Motor neuron (in vitro differentiated cells): Measurements from ENCODE around the gene HDAC2. TPM values are rescaled to one million over a fixed set of nuclear protein-coding genes. Genes with fewer than 3 reads are reported as not detected.
"Not testable (repeated sequence)": the region's sequence is repeated elsewhere in the genome, so short reads cannot be mapped to it uniquely, and the experiment has no call there.

ENCODE experiments used
- ATAC-seq, 8 experiments: fragments of 200-7000 bp; cut with Tn5 transposase; replicated peaks in 6 of 8; 2 replicates each; pipeline ENCODE4 v1.8.0; 2021; ENCODE audit warnings: mild to moderate bottlenecking in 8 of 8, moderate library complexity in 8 of 8
- H3K27ac ChIP-seq, 2 donors: fragments of 250-450 bp; sonication (Bioruptor Pico); 2 replicates each; pipeline ENCODE4 v1.9.0; 2021; ENCODE audit warnings: antibody characterized with exemption in 2 of 2, mild to moderate bottlenecking in 2 of 2, moderate library complexity in 1 of 2
- H3K4me1 ChIP-seq, 2 donors: fragments of 250-450 bp; sonication (Bioruptor Pico); replicated peaks in 1 of 2; 2 replicates each; pipeline ENCODE4 v1.6.1; 2021; ENCODE audit warnings: antibody characterized with exemption in 2 of 2, mild to moderate bottlenecking in 2 of 2, moderate library complexity in 1 of 2
- H3K4me3 ChIP-seq, 5 donors: fragments of 250-450 bp; sonication (Bioruptor Pico); 2 replicates each; pipeline ENCODE4 v1.9.0; 2021; ENCODE audit warnings: antibody characterized with exemption in 5 of 5, mild to moderate bottlenecking in 5 of 5, moderate library complexity in 4 of 5
- WGBS, 10 experiments: fragments of 450-650 bp; shearing (Covaris generic); methylation state at CpG; one replicate each; pipeline ENCODE4 v1.0.0; 2022; 5-methylcytosine and 5-hydroxymethylcytosine counted together
- in situ Hi-C, 9 experiments: fragments of 400-800 bp; cut with MboI; loops; one replicate each; pipeline ENCODE4 v1.15.0; 2021; ENCODE audit warnings: low sequenced_read_pairs in 9 of 9, low pct_unique_long_range_greater_than_20kb in 2 of 9; ENCODE audit not compliant: unreplicated experiment in 9 of 9
- total RNA-seq, 8 experiments: library from RNA; unstranded; fragments of 300-600 nt; gene quantifications; 2 replicates each; pipeline versions ENCODE4 v1.2.3 to v1.2.4, GENCODE V29; 2022

The HDAC2 gene
- total RNA-seq, 8 experiments from 2014 or later, result 95.8 to 356 (median 205) TPM

- H3K4me3 ChIP-seq, result no peak overlapping the region
- H3K4me1 ChIP-seq, result peaks cover 5 to 15% of the 10 kb centered on the region in 2 donors
- peak in 2 of 8 experiments; percentile 63 to 75 for ATAC-seq
- WGBS, 10 experiments, result 3 to 100% (median 90%) methylated on average over 1 to 3 of the region's 3 CpGs
- no peak overlapping the region for H3K27ac ChIP-seq
- in situ Hi-C loops, result loop anchor here in 1 of 9 experiments (25.0 kb wide), 1 partner anchor 290 kb away; no protein-coding TSS in a partner anchor
These were observed 26.2 kb upstream of the HDAC2 start for GRCh38 chr6:113997116-113997515.

DNA sequence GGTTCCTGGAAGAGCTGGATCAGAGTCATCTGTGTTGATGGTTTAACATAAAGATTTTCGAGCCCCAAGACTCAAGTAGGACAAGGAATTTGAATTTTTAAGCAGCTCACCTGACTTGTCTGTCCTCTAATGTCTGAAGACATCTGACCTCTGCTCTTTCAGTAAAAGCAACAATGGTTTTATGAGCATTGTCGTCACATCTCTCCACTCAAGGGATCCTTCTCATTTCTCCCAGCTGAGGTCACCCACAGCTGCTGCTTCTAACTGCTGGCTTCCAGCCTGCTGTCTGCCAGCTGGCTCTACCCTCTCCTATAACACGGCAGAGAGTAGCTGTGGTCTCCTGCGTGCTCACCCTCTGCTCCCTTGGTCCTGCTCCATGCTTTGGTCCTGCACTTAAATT is 24.7 kb upstream of the HDAC2 start:
- 0 to 31% (median 8%) methylated on average over 1 to 4 of the region's 4 CpGs; no CpG with 5 or more reads in 3 of the 10 experiments for WGBS, 10 experiments
- Histone ChIP-seq H3K4me3 (no peak overlapping the region), H3K4me1 (peaks cover 5 to 11% of the 10 kb centered on the region in 2 donors), H3K27ac (no peak overlapping the region)
- in situ Hi-C loops, result loop anchor here in 1 of 9 experiments (25.0 kb wide), 1 partner anchor 292 kb away; no protein-coding TSS in a partner anchor
- ATAC-seq, result peak; percentile 74 to 100 (median 98)

DNA sequence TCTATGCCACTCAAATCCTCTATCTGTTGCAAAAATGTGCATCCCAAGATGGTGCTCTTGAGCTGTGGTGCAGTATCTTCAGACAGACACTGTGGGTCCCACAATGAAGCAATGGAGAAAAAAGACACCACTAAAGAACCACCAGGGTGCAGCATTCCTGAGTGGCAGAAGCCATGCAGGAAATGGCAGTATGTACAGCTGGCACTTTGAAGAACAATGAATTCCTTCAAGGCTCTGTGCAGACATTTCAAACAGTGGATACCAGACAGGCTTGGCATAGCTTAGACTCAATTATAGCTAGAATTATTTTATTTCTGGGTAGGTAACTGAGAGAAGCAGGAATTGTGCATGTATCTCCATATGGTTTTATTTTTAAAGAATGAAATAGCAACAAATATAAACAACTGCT is 24.0 kb upstream of the HDAC2 start:
- H3K27ac ChIP-seq, result no peak overlapping the region
- in situ Hi-C loops, result loop anchor here in 1 of 9 experiments (25.0 kb wide), 1 partner anchor 292 kb away; no protein-coding TSS in a partner anchor
- peak; percentile 38 to 96 (median 75) for ATAC-seq
- H3K4me1 ChIP-seq, result peaks cover 5 to 11% of the 10 kb centered on the region in 2 donors
- H3K4me3 ChIP-seq, result no peak overlapping the region

DNA sequence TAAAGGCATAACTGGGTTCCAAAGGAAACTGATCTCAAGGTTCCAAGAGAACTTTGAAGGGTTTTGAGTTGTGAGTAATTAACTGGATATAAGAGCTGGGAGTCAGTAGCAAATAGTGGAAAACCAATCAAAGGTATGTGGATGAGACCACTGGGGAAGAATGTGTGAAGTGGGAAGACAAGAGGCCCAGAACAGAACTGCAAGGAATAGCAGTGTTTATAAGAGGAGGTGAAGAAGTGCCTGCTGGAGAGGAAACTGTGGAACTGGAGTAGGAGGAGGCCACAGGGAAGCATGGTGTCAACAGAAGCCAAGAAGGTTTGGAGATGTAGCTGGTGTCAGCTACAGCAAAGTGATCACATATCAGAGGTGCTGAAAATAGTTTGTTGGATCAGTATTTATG is 18.7 kb upstream of the HDAC2 start:
- H3K4me1 ChIP-seq, result peaks cover 0 to 5% of the 10 kb centered on the region in 2 donors
- in situ Hi-C loops, result loop anchor here in 1 of 9 experiments (25.0 kb wide), 1 partner anchor 298 kb away; no protein-coding TSS in a partner anchor
- H3K4me3 ChIP-seq, result no peak overlapping the region
- H3K27ac ChIP-seq, result no peak overlapping the region
- no peak for ATAC-seq

- H3K27ac ChIP-seq, H3K4me3 ChIP-seq, H3K4me1 ChIP-seq, ATAC-seq: not testable (repeated sequence)
- WGBS, 10 experiments, result 81 to 100% (median 93%) methylated on average over 1 to 5 of the region's 5 CpGs; no CpG with 5 or more reads in 6 of the 10 experiments
- in situ Hi-C loops, result loop anchor here in 1 of 9 experiments (25.0 kb wide), 1 partner anchor 305 kb away; no protein-coding TSS in a partner anchor
These were observed 11.7 kb upstream of the HDAC2 start for GRCh38 chr6:113982675-113983074.

DNA sequence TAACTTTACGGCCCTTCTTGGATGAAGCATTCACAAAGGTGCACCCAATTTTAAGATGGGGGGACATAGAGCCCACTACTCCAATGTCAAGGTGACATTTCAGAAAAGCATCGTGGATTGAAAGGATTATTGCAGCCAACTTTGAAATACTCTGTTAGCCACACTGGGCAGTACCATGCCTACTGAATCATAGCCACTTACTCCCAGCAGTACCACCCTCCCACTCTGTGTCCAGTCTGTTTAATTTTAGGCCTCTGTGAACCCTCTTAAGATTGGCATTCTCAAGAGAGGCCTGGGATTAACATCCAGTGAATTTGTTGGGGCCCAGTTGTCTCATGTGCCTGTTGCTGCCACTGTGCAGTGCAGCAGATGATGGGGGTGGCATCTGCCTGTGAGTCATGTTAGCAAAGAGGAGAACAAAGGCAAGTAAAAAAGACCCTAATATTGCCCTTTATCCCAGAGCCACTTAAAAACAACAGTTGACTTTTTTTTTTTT is 11.2 kb upstream of the HDAC2 start:
- in situ Hi-C loops, result loop anchor here in 1 of 9 experiments (25.0 kb wide), 1 partner anchor 305 kb away; no protein-coding TSS in a partner anchor
- WGBS, 10 experiments, result 50 to 100% (median 82%) methylated on average over 1 to 2 of the region's 2 CpGs; no CpG with 5 or more reads in 2 of the 10 experiments
- Histone ChIP-seq H3K4me3 (no peak overlapping the region), H3K4me1 (no peaks in the 10 kb centered on the region), H3K27ac (no peak overlapping the region)
- no peak for ATAC-seq

DNA sequence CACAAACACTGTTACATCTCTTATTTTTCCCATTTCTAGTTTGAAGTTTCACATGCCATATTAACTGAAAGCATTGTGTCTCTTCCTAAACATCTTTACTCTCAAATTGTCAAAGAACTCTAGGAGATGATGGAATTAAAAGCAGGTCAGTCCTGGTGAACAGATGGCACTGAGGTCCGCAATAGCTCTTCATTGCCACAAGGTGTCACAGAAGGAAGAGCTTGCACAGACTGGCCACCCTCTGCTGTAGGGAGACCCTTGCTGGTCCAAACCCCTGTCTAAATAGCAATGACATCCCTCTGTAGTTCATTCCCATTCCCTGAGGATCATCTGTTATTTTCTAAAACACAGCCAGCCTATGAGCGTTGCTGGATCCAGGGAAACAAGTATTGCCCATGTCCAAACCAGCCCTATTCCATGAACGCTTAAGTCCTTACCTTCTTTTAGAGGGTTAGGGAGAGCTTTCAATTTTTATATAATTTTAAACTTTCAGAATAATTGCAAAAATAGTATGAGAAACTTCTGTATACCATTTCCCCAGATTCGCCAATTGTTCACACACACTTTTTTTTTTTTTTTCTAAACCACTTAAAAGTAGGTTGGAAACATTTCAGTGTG is 10.1 kb upstream of the HDAC2 start:
- Histone ChIP-seq H3K27ac (no peak overlapping the region), H3K4me3 (no peak overlapping the region), H3K4me1 (no peaks in the 10 kb centered on the region)
- in situ Hi-C loops, result loop anchor here in 1 of 9 experiments (25.0 kb wide), 1 partner anchor 306 kb away; no protein-coding TSS in a partner anchor
- peak; percentile 76 to 91 (median 80) for ATAC-seq
- 61 to 100% (median 87%) methylated on average over 1 to 4 of the region's 4 CpGs for WGBS, 10 experiments

GRCh38 chr6:113979937-113980336 is 9.0 kb upstream of the HDAC2 start:
- Histone ChIP-seq H3K4me3 (no peak overlapping the region), H3K27ac (no peak overlapping the region), H3K4me1 (peaks cover 0 to 4% of the 10 kb centered on the region in 2 donors)
- in situ Hi-C loops, result loop anchor here in 1 of 9 experiments (25.0 kb wide), 1 partner anchor 307 kb away; no protein-coding TSS in a partner anchor
- ATAC-seq, result no peak
- 14 to 86% (median 79%) methylated on average over 1 of the region's 1 CpG; no CpG with 5 or more reads in 3 of the 10 experiments for WGBS, 10 experiments

DNA sequence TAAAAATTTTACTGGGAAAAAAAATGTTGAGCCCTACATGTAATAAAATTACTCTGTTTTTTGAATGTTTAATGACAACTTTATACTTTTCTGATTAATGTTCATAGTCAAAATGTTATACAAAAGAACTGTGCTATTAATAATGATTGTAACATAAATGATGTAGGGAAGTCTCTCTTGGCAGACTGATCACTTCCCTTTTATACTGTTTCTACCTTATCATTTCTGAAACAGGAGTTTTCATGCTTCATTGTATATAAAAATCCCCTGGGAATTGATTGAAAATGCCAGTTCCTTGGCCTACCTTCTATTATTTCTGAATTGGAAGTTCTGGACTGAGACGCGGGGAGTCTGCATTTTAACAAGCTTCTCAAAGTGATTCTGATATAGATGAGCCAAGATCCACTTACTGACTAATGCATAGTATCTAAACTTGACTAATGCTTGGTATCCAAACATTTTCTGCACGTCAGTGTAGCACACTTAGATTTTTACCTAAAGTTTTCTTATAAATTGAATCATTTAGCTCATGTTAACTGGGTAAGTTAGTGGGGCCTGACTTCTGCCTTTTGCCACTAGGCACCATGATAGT is 7.2 kb upstream of the HDAC2 start:
- H3K4me1 ChIP-seq, result peaks cover 0 to 4% of the 10 kb centered on the region in 2 donors
- 82 to 100% (median 91%) methylated on average over 1 to 3 of the region's 3 CpGs; no CpG with 5 or more reads in 2 of the 10 experiments for WGBS, 10 experiments
- no peak overlapping the region for H3K4me3 ChIP-seq
- no peak for ATAC-seq
- no peak overlapping the region for H3K27ac ChIP-seq
- in situ Hi-C loops, result loop anchor here in 1 of 9 experiments (25.0 kb wide), 1 partner anchor 309 kb away; no protein-coding TSS in a partner anchor

DNA sequence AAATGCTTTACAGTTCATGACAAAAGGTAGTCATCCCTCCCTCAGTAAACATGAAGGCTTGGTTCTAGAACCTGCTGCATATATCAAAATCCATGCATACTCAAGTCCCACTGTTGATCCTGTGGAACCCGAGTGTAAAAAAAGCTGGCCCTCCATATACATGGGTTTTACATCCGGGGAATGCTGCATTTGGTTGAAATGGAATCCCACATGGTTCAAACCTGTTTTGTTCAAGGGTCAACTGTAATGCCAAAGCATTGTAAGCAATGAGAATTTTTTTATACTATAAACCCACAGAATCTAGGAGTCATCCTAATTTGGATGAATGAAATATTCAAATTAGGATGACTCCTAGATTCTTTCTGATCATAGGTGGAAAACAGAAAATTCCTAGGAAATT is 5.9 kb upstream of the HDAC2 start:
- Histone ChIP-seq H3K27ac (no peak overlapping the region), H3K4me1 (peaks cover 0 to 4% of the 10 kb centered on the region in 2 donors), H3K4me3 (no peak overlapping the region)
- in situ Hi-C loops, result loop anchor here in 1 of 9 experiments (25.0 kb wide), 1 partner anchor 310 kb away; no protein-coding TSS in a partner anchor
- ATAC-seq, result no peak
- 49 to 100% (median 88%) methylated on average over 1 to 2 of the region's 2 CpGs; no CpG with 5 or more reads in 1 of the 10 experiments for WGBS, 10 experiments

DNA sequence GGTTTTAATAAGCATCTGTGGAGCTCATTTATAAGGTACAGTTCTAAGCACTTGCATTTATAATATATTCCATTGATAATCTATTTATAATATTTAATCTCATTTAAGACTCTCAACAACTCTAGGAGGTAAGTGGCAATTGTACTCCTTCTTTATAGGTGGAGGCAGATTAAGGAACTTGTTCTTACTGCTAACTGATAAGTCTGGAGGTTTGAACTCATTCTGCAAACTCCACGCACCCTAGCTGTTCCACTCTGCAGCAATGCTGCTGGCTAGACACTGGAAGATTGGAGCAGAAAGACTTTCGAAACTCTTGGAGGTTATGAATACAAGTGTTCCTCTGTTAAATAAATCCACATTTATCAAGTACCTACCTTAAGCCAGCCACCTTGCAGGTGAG is 793 bp upstream of the HDAC2 start:
- no peak for ATAC-seq
- Histone ChIP-seq H3K4me1 (peaks cover 4 to 15% of the 10 kb centered on the region in 2 donors), H3K4me3 (peak overlapping the region; percentile 91 to 99 (median 99)), H3K27ac (no peak overlapping the region)
- WGBS, 10 experiments, result 48 to 100% (median 100%) methylated on average over 1 to 2 of the region's 2 CpGs; no CpG with 5 or more reads in 3 of the 10 experiments
- in situ Hi-C loops, result no loop called here

GRCh38 chr6:113969888-113970804 is 802 bp downstream of the HDAC2 start:
- Histone ChIP-seq H3K4me3 (peak overlapping the region; percentile 91 to 99 (median 99)), H3K27ac (peak overlapping the region; percentile 99), H3K4me1 (peaks cover 4 to 13% of the 10 kb centered on the region in 2 donors)
- in situ Hi-C loops, result no loop called here
- peak; percentile 39 to 57 (median 50) for ATAC-seq
- 0 to 4% (median 0%) methylated on average over 1 to 5 of the region's 70 CpGs; no CpG with 5 or more reads in 7 of the 10 experiments for WGBS, 10 experiments
